ENCODE results near the gene NFATC4.

- TF ChIP-seq, protein P1, sequence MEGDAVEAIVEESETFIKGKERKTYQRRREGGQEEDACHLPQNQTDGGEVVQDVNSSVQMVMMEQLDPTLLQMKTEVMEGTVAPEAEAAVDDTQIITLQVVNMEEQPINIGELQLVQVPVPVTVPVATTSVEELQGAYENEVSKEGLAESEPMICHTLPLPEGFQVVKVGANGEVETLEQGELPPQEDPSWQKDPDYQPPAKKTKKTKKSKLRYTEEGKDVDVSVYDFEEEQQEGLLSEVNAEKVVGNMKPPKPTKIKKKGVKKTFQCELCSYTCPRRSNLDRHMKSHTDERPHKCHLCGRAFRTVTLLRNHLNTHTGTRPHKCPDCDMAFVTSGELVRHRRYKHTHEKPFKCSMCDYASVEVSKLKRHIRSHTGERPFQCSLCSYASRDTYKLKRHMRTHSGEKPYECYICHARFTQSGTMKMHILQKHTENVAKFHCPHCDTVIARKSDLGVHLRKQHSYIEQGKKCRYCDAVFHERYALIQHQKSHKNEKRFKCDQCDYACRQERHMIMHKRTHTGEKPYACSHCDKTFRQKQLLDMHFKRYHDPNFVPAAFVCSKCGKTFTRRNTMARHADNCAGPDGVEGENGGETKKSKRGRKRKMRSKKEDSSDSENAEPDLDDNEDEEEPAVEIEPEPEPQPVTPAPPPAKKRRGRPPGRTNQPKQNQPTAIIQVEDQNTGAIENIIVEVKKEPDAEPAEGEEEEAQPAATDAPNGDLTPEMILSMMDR (IDR thresholded peaks at IDR 0.05; ENCODE audit: poor library complexity, severe bottlenecking) = no peak
- no peak for TF ChIP-seq REST (IDR thresholded peaks at IDR 0.05; ENCODE audit: borderline replicate concordance)
- TF ChIP-seq SMC3 (conservative IDR thresholded peaks at IDR 0.05; ENCODE audit: poor library complexity) = no peak
- no peak for TF ChIP-seq MXI1 (conservative IDR thresholded peaks at IDR 0.05; ENCODE audit: poor library complexity, severe bottlenecking)
- no peak for TF ChIP-seq RAD21 (conservative IDR thresholded peaks at IDR 0.05)
Observed at GRCh38 chr14:24363401-24363800, 4.6 kb upstream of the NFATC4 start.

All from neural cell (in vitro differentiated cells).